ENCODE results near the gene TESPA1.
"Not testable (repeated sequence)": the region's sequence is repeated elsewhere in the genome, so short reads cannot be mapped to it uniquely, and the experiment has no call there.

Gene TESPA1

GRCh38 chr12:54984658-54985376 lies at the start of gene TESPA1:
TESPA1 (minus strand) TSS chr12:54984762; CDS start chr12:54974562, 10,200 bp downstream.
- no peak for DNase-seq

- no peak for DNase-seq
These were observed 49.7 kb upstream of the TESPA1 start for GRCh38 chr12:55034218-55034617.

- DNase-seq: no peak
These were observed 40.9 kb upstream of the TESPA1 start for GRCh38 chr12:55025508-55025907.

GRCh38 chr12:55024575-55024974 lies 40.0 kb upstream of the TESPA1 start:
- peak; percentile 63 for DNase-seq

- DNase-seq: no peak
These were observed 35.2 kb upstream of the TESPA1 start, which contains the start of gene NEUROD4 for GRCh38 chr12:55019784-55020183. NEUROD4 (plus strand) TSS chr12:55019974; CDS start chr12:55026440, 6,466 bp downstream.

- DNase-seq: no peak
These were observed 32.9 kb upstream of the TESPA1 start for GRCh38 chr12:55017416-55017925.

- DNase-seq: peak; percentile 54
These were observed 24.5 kb upstream of the TESPA1 start for GRCh38 chr12:55008944-55009585.

GRCh38 chr12:55002355-55002754 lies 17.8 kb upstream of the TESPA1 start:
- DNase-seq: no peak

- no peak for DNase-seq
These were observed 16.8 kb upstream of the TESPA1 start for GRCh38 chr12:55001198-55001868.

GRCh38 chr12:54998958-54999510 lies 14.5 kb upstream of the TESPA1 start:
- no peak for DNase-seq

GRCh38 chr12:54997929-54998522 lies 13.5 kb upstream of the TESPA1 start:
- DNase-seq: peak; percentile 4

GRCh38 chr12:54996205-54996604 lies 11.6 kb upstream of the TESPA1 start:
- DNase-seq: no peak

- DNase-seq: peak; percentile 65
These were observed 8.7 kb upstream of the TESPA1 start for GRCh38 chr12:54993181-54993835.

GRCh38 chr12:54991991-54992375 lies 7.4 kb upstream of the TESPA1 start:
- DNase-seq: no peak

GRCh38 chr12:54991161-54991990 lies 6.8 kb upstream of the TESPA1 start:
- no peak for DNase-seq

- no peak for DNase-seq
These were observed 5.3 kb upstream of the TESPA1 start for GRCh38 chr12:54989829-54990228.

- DNase-seq: peak; percentile 74
These were observed 4.0 kb upstream of the TESPA1 start for GRCh38 chr12:54988402-54989054.

GRCh38 chr12:54987611-54988231 lies 3.2 kb upstream of the TESPA1 start:
- no peak for DNase-seq

GRCh38 chr12:54986773-54987172 lies 2.2 kb upstream of the TESPA1 start:
- DNase-seq: not testable (repeated sequence)

- DNase-seq: no peak
These were observed 943 bp downstream of the TESPA1 start for GRCh38 chr12:54983536-54984101.
